SU-DHL-6 (cell line): ENCODE data around the gene EXD1.

Experiments
- H2AFZ ChIP-seq: fragments of 200-600 bp; sonication (generic); 2 replicates; pipeline ENCODE4 v1.6.1; 2014; ENCODE audit warnings: low read depth, mild to moderate bottlenecking, moderate library complexity, mixed read lengths, antibody characterized with exemption, low read length; ENCODE audit not compliant: severe bottlenecking
- H3F3A ChIP-seq: fragments of 200-600 bp; shearing (Covaris generic); 2 replicates; pipeline ENCODE4 v1.6.0; 2016; ENCODE audit warnings: antibody characterized with exemption, mild to moderate bottlenecking; ENCODE audit not compliant: insufficient read depth
- H3K27ac ChIP-seq: fragments of 200-600 bp; sonication (generic); 2 replicates; pipeline ENCODE4 v1.5.1; 2016; ENCODE audit warnings: low read depth, mild to moderate bottlenecking, low read length, moderate library complexity, mixed read lengths
- H3K27me3 ChIP-seq: fragments of 200-600 bp; sonication (generic), shearing (Covaris generic); 2 replicates; pipeline ENCODE4 v1.6.0; 2014; ENCODE audit warnings: mild to moderate bottlenecking, low read length
- H3K36me3 ChIP-seq: fragments of 200-600 bp; sonication (generic); 2 replicates; pipeline ENCODE4 v1.6.1; 2014; ENCODE audit warnings: mild to moderate bottlenecking, low read length, mixed read lengths
- H3K4me2 ChIP-seq: fragments of 300-600, 200-600 bp; shearing (Covaris generic), sonication (generic); 2 replicates; pipeline ENCODE4 v1.6.0; 2014; ENCODE audit warnings: low read length, low read depth, mild to moderate bottlenecking; ENCODE audit not compliant: poor library complexity, severe bottlenecking
- H3K4me3 ChIP-seq: fragments of 200-600 bp; sonication (generic); 2 replicates; pipeline ENCODE4 v1.5.1; 2014; ENCODE audit warnings: antibody characterized with exemption, low read length, mild to moderate bottlenecking, mixed read lengths; ENCODE audit not compliant: insufficient read depth, poor library complexity, severe bottlenecking
- H3K79me2 ChIP-seq: fragments of 200-600 bp; sonication (generic); 2 replicates; pipeline ENCODE4 v1.6.1; 2014; ENCODE audit warnings: mild to moderate bottlenecking, low read length, moderate library complexity; ENCODE audit not compliant: insufficient read depth
- H3K9ac ChIP-seq: fragments of 200-600 bp; sonication (generic); 2 replicates; pipeline ENCODE4 v1.7.0; 2014; ENCODE audit warnings: mild to moderate bottlenecking, low read length
- H3K9me2 ChIP-seq: fragments of 200-600 bp; sonication (generic); replicated peaks from 2 replicates; pipeline ENCODE4 v1.6.1; 2014; ENCODE audit warnings: low read length; ENCODE audit not compliant: insufficient read depth
- H3K9me3 ChIP-seq: fragments of 200-600 bp; sonication (generic); 2 replicates; pipeline ENCODE4 v1.6.1; 2014; ENCODE audit warnings: low read length, mixed read lengths; ENCODE audit not compliant: insufficient read depth
- H4K20me1 ChIP-seq: fragments of 200-600 bp; sonication (generic); 2 replicates; pipeline ENCODE4 v1.6.1; 2014; ENCODE audit warnings: low read depth, mild to moderate bottlenecking, antibody characterized with exemption, low read length, moderate library complexity, mixed read lengths
- CTCF ChIP-seq: fragments of 200-600 bp; sonication (generic); IDR thresholded peaks from one replicate; pipeline ENCODE4 v1.5.1; 2017; ENCODE audit warnings: antibody characterized with exemption, mild to moderate bottlenecking, low read length, moderate library complexity; ENCODE audit not compliant: insufficient read depth, poor library complexity, severe bottlenecking
- EZH2phosphoT487 ChIP-seq: fragments of 200-600 bp; sonication (generic), shearing (Covaris generic); conservative IDR thresholded peaks from 2 replicates; pipeline ENCODE4 v1.6.1; 2018; ENCODE audit warnings: mild to moderate bottlenecking, antibody characterized with exemption, low read length, moderate library complexity, mixed read lengths

The EXD1 gene

GRCh38 chr15:41219381-41219780 is 11.2 kb downstream of the EXD1 start:
- Histone ChIP-seq H3K4me3 (no peak overlapping the region), H3K4me2 (no peak overlapping the region), H3K27me3 (no peaks in the 10 kb centered on the region), H3K79me2 (no peaks in the 10 kb centered on the region), H3F3A (no peaks in the 10 kb centered on the region), H3K27ac (no peak overlapping the region), H3K36me3 (no peaks in the 10 kb centered on the region), H2AFZ (no peak overlapping the region), H3K9me3 (no peaks in the 10 kb centered on the region), H4K20me1 (no peaks in the 10 kb centered on the region), H3K9me2 (no peaks in the 10 kb centered on the region), H3K9ac (no peak overlapping the region)
- TF ChIP-seq EZH2phosphoT487 (no peak), CTCF (no peak)

GRCh38 chr15:41218851-41219250 is 11.7 kb downstream of the EXD1 start:
- Histone ChIP-seq H3K36me3 (no peaks in the 10 kb centered on the region), H3K9me2 (no peaks in the 10 kb centered on the region), H3K27ac (no peak overlapping the region), H3K27me3 (no peaks in the 10 kb centered on the region), H3K79me2 (no peaks in the 10 kb centered on the region), H3F3A (no peaks in the 10 kb centered on the region), H3K9ac (no peak overlapping the region), H2AFZ (no peak overlapping the region), H3K4me3 (no peak overlapping the region), H4K20me1 (no peaks in the 10 kb centered on the region), H3K4me2 (no peak overlapping the region), H3K9me3 (no peaks in the 10 kb centered on the region)
- TF ChIP-seq EZH2phosphoT487 = no peak
- TF ChIP-seq CTCF = no peak

GRCh38 chr15:41215708-41216107 is 14.8 kb downstream of the EXD1 start:
- H3F3A ChIP-seq = no peaks in the 10 kb centered on the region

More at GRCh38 chr15:41215708-41216107, 14.8 kb downstream of the EXD1 start:
- H3K36me3 ChIP-seq = no peaks in the 10 kb centered on the region
- no peak overlapping the region for H3K4me2 ChIP-seq
- H3K4me3 ChIP-seq = no peak overlapping the region
- no peak overlapping the region for H3K27ac ChIP-seq
- no peaks in the 10 kb centered on the region for H3K79me2 ChIP-seq
- no peaks in the 10 kb centered on the region for H3K9me2 ChIP-seq
- no peak overlapping the region for H2AFZ ChIP-seq
- TF ChIP-seq CTCF (no peak), EZH2phosphoT487 (no peak)
- H3K9me3 ChIP-seq = no peaks in the 10 kb centered on the region
- no peaks in the 10 kb centered on the region for H4K20me1 ChIP-seq
- H3K9ac ChIP-seq = no peak overlapping the region
- no peaks in the 10 kb centered on the region for H3K27me3 ChIP-seq
